K562 (cell line): ENCODE data around the gene MYLIP. TPM values are rescaled to one million over a fixed set of nuclear protein-coding genes. Genes with fewer than 3 reads are reported as not detected.

ENCODE experiments used
- DDX20 ChIP-seq: fragments of 450-650 bp; IDR thresholded peaks from 2 replicates; pipeline ENCODE4 v1.6.1; 2016; ENCODE audit warnings: missing genetic modification characterization, low read depth, mild to moderate bottlenecking, missing compliant biosample characterization, moderate library complexity
- NR1H2 ChIP-seq: sonication (generic); formaldehyde crosslinking; IDR thresholded peaks from 2 replicates; pipeline ENCODE4 v1.4.0; 2020; ENCODE audit warnings: mild to moderate bottlenecking, missing genetic modification reagents
- PRMT5 ChIP-seq: sonication (generic); formaldehyde crosslinking; IDR thresholded peaks from 2 replicates; pipeline ENCODE4 v1.5.0; 2020; ENCODE audit warnings: missing genetic modification reagents
- RFX5 ChIP-seq: IDR thresholded peaks from 2 replicates; pipeline ENCODE4 v1.6.1; 2011; ENCODE audit warnings: low read depth, mild to moderate bottlenecking, improper control_type of control experiment, low read length
- SMARCC2 ChIP-seq: fragments of 450-650 bp; IDR thresholded peaks from 2 replicates; pipeline ENCODE4 v1.6.1; 2017; ENCODE audit warnings: antibody characterized with exemption, moderate library complexity, mild to moderate bottlenecking, low read depth
- SRSF1 ChIP-seq: fragments of 200-400 bp; formaldehyde crosslinking; IDR thresholded peaks from 2 replicates; pipeline ENCODE4 v1.6.1; 2017; ENCODE audit warnings: mild to moderate bottlenecking, low read depth, low read length, moderate library complexity
- STAT5A ChIP-seq: IDR thresholded peaks from 2 replicates; pipeline ENCODE4 v1.6.1; 2012; ENCODE audit warnings: low read length, inconsistent platforms, borderline replicate concordance
- ZNF431 ChIP-seq: sonication (generic); formaldehyde crosslinking; IDR thresholded peaks from 2 replicates; pipeline ENCODE4 v1.8.0; 2022; ENCODE audit warnings: mild to moderate bottlenecking, missing genetic modification reagents
- polyA plus RNA-seq, 8 experiments: library from polyadenylated mRNA; depleted of rRNA in 4 of 8; stranded (reverse) in 5 of 8; unstranded in 3 of 8; fragments of >200 nt; fragmentation: Nextera tagmentation in 2 of 8; fragmentation: Illumina TruSeq in 1 of 8; extraction: Ambion mirVana in 2 of 8; extraction: Trizol in 1 of 8; gene quantifications; 2 replicates each; pipeline versions ENCODE4 v1.2.1 to v1.2.3, GENCODE V29; 2011 to 2014; ENCODE audit warnings: inconsistent platforms in 1 of 8, missing spikeins in 1 of 8
- total RNA-seq, 7 experiments: library from RNA; depleted of rRNA in 6 of 7; stranded (reverse); fragments of >200 nt in 6 of 7; fragmentation: Illumina TruSeq in 2 of 7; extraction: Trizol in 2 of 7; gene quantifications; 2 replicates each; pipeline versions ENCODE4 v1.2.1 to v1.2.3, GENCODE V29; 2011 to 2021; ENCODE audit warnings: low replicate concordance in 1 of 7
- TF ChIP-seq, protein P1 (sequence below): fragments of 250-450 bp; sonication (Bioruptor Pico); IDR thresholded peaks from 2 replicates; pipeline ENCODE4 v1.4.0; 2020
- TF ChIP-seq, protein P2 (sequence below): IDR thresholded peaks from 3 replicates; pipeline ENCODE4 v1.6.1; 2011; ENCODE audit warnings: borderline replicate concordance, mild to moderate bottlenecking; ENCODE audit not compliant: insufficient read length, insufficient read depth
- TF ChIP-seq, protein P3 (sequence below): IDR thresholded peaks from 2 replicates; pipeline ENCODE4 v1.6.1; 2012; ENCODE audit warnings: low read depth, low read length, improper control_type of control experiment, borderline replicate concordance
- TF ChIP-seq, protein P4 (sequence below), 2 experiments: fragments of 450-650 bp; IDR thresholded peaks; 2 replicates each; pipeline ENCODE4 v1.6.1; 2018; ENCODE audit warnings: mild to moderate bottlenecking in 2 of 2, low read depth in 1 of 2; ENCODE audit not compliant: partially characterized antibody in 2 of 2

The MYLIP gene
- total and polyA plus RNA-seq, 9 of the 15 experiments (the other 6 are each of a cell fraction or from before 2014, with no cell fraction given), result 10.8 to 43.5 (median 31.5) TPM

DNA sequence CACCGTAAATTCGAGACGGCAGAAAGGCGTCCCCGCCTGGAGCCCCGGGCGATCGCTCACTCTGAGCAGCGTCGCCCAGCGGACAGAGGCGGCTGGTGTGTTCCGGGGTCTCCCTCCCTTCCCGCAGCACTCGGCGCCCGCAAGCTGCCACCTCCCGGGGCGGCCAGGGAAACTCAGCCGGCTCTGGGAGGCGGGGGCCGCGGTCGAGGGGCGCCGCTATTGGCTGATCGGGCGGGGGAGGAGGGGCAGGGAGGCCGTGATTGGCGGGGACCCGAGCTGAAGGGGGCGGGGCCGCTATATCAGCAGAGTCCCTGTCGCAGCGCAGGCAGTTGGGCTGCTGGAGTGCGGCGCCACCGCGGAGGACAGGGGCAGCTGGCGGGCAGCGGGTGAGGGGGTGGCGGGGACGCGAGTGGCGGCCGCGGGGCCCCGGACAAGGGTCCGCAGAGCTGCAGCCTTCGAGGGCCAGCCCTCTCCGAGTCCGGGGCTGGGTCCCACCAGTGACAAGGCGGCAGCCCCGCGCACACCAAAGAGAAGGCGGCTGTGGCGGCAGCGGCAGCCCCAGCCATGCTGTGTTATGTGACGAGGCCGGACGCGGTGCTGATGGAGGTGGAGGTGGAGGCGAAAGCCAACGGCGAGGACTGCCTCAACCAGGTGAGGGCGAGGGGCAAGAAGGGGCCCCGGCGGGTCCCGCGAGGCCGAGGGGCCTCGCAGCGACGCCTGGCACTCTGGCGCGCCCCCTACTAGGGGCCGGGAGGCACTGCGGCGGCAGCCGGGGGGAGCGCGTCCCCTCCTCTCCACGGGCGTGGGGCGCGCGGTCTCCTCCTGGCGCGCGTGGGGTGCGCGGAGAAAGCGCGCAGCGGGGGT, at the start of gene MYLIP (continued):
- TF ChIP-seq, protein P1, sequence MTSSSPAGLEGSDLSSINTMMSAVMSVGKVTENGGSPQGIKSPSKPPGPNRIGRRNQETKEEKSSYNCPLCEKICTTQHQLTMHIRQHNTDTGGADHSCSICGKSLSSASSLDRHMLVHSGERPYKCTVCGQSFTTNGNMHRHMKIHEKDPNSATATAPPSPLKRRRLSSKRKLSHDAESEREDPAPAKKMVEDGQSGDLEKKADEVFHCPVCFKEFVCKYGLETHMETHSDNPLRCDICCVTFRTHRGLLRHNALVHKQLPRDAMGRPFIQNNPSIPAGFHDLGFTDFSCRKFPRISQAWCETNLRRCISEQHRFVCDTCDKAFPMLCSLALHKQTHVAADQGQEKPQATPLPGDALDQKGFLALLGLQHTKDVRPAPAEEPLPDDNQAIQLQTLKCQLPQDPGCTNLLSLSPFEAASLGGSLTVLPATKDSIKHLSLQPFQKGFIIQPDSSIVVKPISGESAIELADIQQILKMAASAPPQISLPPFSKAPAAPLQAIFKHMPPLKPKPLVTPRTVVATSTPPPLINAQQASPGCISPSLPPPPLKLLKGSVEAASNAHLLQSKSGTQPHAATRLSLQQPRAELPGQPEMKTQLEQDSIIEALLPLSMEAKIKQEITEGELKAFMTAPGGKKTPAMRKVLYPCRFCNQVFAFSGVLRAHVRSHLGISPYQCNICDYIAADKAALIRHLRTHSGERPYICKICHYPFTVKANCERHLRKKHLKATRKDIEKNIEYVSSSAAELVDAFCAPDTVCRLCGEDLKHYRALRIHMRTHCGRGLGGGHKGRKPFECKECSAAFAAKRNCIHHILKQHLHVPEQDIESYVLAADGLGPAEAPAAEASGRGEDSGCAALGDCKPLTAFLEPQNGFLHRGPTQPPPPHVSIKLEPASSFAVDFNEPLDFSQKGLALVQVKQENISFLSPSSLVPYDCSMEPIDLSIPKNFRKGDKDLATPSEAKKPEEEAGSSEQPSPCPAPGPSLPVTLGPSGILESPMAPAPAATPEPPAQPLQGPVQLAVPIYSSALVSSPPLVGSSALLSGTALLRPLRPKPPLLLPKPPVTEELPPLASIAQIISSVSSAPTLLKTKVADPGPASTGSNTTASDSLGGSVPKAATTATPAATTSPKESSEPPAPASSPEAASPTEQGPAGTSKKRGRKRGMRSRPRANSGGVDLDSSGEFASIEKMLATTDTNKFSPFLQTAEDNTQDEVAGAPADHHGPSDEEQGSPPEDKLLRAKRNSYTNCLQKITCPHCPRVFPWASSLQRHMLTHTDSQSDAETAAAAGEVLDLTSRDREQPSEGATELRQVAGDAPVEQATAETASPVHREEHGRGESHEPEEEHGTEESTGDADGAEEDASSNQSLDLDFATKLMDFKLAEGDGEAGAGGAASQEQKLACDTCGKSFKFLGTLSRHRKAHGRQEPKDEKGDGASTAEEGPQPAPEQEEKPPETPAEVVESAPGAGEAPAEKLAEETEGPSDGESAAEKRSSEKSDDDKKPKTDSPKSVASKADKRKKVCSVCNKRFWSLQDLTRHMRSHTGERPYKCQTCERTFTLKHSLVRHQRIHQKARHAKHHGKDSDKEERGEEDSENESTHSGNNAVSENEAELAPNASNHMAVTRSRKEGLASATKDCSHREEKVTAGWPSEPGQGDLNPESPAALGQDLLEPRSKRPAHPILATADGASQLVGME (CRISPR knock-in tag), result peak; percentile 52
- TF ChIP-seq, protein P2, sequence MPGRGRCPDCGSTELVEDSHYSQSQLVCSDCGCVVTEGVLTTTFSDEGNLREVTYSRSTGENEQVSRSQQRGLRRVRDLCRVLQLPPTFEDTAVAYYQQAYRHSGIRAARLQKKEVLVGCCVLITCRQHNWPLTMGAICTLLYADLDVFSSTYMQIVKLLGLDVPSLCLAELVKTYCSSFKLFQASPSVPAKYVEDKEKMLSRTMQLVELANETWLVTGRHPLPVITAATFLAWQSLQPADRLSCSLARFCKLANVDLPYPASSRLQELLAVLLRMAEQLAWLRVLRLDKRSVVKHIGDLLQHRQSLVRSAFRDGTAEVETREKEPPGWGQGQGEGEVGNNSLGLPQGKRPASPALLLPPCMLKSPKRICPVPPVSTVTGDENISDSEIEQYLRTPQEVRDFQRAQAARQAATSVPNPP, result no peak
- TF ChIP-seq RFX5 (no peak), ZNF431 (CRISPR knock-in tag) (peak; percentile 86), SRSF1 (no peak), STAT5A (no peak), PRMT5 (CRISPR knock-in tag) (no peak; the same call in 1 of the 2 replicates), NR1H2 (CRISPR knock-in tag) (peak; percentile 87; the same call in 1 of the 2 replicates), SMARCC2 (no peak), DDX20 (no peak)
- TF ChIP-seq, protein P3, sequence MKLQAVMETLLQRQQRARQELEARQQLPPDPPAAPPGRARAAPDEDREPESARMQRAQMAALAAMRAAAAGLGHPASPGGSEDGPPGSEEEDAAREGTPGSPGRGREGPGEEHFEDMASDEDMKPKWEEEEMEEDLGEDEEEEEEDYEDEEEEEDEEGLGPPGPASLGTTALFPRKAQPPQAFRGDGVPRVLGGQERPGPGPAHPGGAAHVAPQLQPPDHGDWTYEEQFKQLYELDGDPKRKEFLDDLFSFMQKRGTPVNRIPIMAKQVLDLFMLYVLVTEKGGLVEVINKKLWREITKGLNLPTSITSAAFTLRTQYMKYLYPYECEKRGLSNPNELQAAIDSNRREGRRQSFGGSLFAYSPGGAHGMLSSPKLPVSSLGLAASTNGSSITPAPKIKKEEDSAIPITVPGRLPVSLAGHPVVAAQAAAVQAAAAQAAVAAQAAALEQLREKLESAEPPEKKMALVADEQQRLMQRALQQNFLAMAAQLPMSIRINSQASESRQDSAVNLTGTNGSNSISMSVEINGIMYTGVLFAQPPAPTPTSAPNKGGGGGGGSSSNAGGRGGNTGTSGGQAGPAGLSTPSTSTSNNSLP, result no peak
- TF ChIP-seq, protein P4, sequence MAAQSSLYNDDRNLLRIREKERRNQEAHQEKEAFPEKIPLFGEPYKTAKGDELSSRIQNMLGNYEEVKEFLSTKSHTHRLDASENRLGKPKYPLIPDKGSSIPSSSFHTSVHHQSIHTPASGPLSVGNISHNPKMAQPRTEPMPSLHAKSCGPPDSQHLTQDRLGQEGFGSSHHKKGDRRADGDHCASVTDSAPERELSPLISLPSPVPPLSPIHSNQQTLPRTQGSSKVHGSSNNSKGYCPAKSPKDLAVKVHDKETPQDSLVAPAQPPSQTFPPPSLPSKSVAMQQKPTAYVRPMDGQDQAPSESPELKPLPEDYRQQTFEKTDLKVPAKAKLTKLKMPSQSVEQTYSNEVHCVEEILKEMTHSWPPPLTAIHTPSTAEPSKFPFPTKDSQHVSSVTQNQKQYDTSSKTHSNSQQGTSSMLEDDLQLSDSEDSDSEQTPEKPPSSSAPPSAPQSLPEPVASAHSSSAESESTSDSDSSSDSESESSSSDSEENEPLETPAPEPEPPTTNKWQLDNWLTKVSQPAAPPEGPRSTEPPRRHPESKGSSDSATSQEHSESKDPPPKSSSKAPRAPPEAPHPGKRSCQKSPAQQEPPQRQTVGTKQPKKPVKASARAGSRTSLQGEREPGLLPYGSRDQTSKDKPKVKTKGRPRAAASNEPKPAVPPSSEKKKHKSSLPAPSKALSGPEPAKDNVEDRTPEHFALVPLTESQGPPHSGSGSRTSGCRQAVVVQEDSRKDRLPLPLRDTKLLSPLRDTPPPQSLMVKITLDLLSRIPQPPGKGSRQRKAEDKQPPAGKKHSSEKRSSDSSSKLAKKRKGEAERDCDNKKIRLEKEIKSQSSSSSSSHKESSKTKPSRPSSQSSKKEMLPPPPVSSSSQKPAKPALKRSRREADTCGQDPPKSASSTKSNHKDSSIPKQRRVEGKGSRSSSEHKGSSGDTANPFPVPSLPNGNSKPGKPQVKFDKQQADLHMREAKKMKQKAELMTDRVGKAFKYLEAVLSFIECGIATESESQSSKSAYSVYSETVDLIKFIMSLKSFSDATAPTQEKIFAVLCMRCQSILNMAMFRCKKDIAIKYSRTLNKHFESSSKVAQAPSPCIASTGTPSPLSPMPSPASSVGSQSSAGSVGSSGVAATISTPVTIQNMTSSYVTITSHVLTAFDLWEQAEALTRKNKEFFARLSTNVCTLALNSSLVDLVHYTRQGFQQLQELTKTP (IDR thresholded peaks at IDR 0.05; ENCODE audit: low read depth in 1 of 2, partially characterized antibody in 2 of 2), result peak in 1 of 2 experiments; percentile 29
